T-helper 2 cell (primary cell): Measurements from ENCODE around the gene TMC8.
A peak's percentile ranks its signal among the peaks of the same experiment; 100 is the strongest.

Experiments used
- DNase-seq, 5 experiments: peaks; one replicate each; pipeline versions ENCODE4 v3.0.0 to v3.0.0-alpha.2; 2012 to 2022

The TMC8 gene

GRCh38 chr17:78111016-78111726 lies 19.4 kb upstream of the TMC8 start:
- no peak for DNase-seq

- peak in 1 of 5 experiments; percentile 8 for DNase-seq
Observed at GRCh38 chr17:78111727-78112517, 18.6 kb upstream of the TMC8 start.

- DNase-seq = peak; percentile 61 to 72 (median 69)
Observed at GRCh38 chr17:78112518-78113471, 17.8 kb upstream of the TMC8 start.

GRCh38 chr17:78113804-78114785 lies 16.5 kb upstream of the TMC8 start:
- DNase-seq = peak in 2 of 5 experiments; percentile 47 to 87

GRCh38 chr17:78114831-78115723 lies 15.5 kb upstream of the TMC8 start:
- no peak for DNase-seq

- peak in 1 of 5 experiments; percentile 10 for DNase-seq
Observed at GRCh38 chr17:78115803-78116202, 14.8 kb upstream of the TMC8 start.

GRCh38 chr17:78116411-78116810 lies 14.2 kb upstream of the TMC8 start:
- DNase-seq = no peak

- DNase-seq = peak in 1 of 5 experiments; percentile 22
Observed at GRCh38 chr17:78117027-78117981, 13.3 kb upstream of the TMC8 start.

- no peak for DNase-seq
Observed at GRCh38 chr17:78118801-78119241, 11.8 kb upstream of the TMC8 start.

- no peak for DNase-seq
Observed at GRCh38 chr17:78120537-78120936, 10.0 kb upstream of the TMC8 start.

GRCh38 chr17:78120971-78121800 lies 9.4 kb upstream of the TMC8 start:
- peak in 3 of 5 experiments; percentile 42 to 87 (median 83) for DNase-seq

GRCh38 chr17:78121801-78122215 lies 8.8 kb upstream of the TMC8 start:
- no peak for DNase-seq

GRCh38 chr17:78122216-78122930 lies 8.2 kb upstream of the TMC8 start:
- DNase-seq = peak in 1 of 5 experiments; percentile 44

- no peak for DNase-seq
Observed at GRCh38 chr17:78122931-78123249, 7.7 kb upstream of the TMC8 start.

- no peak for DNase-seq
Observed at GRCh38 chr17:78123258-78123929, 7.2 kb upstream of the TMC8 start.

GRCh38 chr17:78124081-78124835 lies 6.3 kb upstream of the TMC8 start:
- peak in 1 of 5 experiments; percentile 48 for DNase-seq
